HG03521 (cell line): Measurements from ENCODE around the gene CACNA2D2.

Experiments used
- ATAC-seq: cut with Tn5 transposase; IDR thresholded peaks from one replicate; pipeline ENCODE4 v1.9.1; 2021; ENCODE audit warnings: mild to moderate bottlenecking, moderate library complexity; ENCODE audit not compliant: unreplicated experiment

CACNA2D2 gene

GRCh38 chr3:50319894-50320625, 183.4 kb downstream of the CACNA2D2 start:
- ATAC-seq, result no peak

DNA sequence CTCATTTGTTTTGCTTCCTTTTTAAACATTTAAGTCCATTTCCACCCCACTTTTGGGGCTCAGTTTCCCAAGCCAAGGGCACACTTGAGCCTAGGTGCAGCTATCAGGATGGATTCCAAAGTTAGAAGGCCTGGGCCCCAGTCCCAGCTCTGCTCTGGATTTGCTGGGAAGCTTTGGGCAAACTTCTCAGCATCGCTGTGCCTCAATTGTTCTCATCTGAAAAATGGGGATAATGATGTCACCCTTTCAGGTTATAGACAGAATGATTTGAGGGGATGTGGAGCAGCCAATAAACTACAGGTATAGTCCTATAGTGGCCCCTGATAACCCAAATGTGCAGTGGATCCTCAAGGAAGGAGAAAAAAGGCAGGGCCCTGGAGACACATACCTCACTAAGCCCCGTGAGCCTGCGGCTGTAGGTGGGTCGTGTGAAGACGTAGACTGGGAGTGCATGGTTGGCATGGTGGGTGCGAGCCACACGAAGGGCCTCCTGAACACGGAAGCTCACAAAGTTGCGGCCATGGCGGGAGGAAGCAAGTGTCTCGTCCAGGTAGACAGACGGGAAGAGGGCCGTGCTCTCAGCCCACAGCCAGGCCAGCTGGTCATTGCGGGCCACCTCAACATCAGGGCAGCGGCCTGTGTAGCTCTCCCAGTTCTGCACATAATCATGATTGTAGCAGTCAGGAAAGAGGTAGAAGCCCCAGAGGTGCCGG, 184.1 kb downstream of the CACNA2D2 start:
- no peak for ATAC-seq

DNA sequence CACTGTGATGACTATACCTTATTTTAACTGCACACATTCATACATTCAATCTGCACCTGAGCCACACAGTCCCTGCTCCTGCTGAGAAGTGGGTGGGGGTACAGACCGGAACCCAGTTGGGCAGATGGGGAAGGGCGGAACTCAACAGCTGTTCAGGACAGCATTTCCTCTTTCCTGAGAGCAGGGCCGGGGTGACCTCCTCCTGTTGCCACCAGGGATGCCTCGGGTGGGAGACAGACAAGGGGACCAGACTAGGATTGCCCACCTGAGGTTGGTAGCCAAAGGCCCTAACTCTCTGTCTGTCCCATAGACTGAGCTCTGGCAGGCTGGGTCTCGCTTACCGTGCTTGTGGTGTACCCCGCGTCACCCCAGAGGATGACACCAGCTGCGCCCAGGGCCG, 184.8 kb downstream of the CACNA2D2 start:
- no peak for ATAC-seq

GRCh38 chr3:50318163-50318562, 185.3 kb downstream of the CACNA2D2 start:
- no peak for ATAC-seq

- no peak for ATAC-seq
Observed at GRCh38 chr3:50317300-50317699, 186.1 kb downstream of the CACNA2D2 start.

GRCh38 chr3:50316657-50317242, 186.7 kb downstream of the CACNA2D2 start:
- ATAC-seq, result no peak

GRCh38 chr3:50314816-50315215, 188.6 kb downstream of the CACNA2D2 start:
- ATAC-seq, result no peak

DNA sequence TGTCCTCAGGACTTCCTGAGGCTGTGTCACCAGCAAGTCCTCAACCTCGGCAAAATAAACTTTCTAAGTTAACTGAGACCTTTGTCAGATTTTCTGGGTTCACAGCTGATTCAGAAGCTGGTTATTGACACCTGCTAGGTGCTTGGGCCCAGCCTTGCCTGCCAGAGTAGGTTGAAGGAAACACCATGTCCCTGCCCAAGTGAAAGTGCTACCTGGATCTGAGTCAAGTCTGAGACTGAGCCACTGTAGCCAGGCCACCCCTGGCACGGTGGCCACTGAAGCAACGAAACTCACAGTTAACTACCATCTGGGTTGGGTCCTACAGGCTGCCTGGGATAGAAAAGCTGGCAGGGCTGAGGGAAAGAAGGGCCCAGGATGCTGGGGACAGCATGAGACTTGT, 189.1 kb downstream of the CACNA2D2 start:
- no peak for ATAC-seq
